Measurements from ENCODE around the gene FAM24B. TPM values are rescaled to one million over a fixed set of nuclear protein-coding genes. Genes with fewer than 3 reads are reported as not detected.
"Not testable (repeated sequence)": the region's sequence is repeated elsewhere in the genome, so short reads cannot be mapped to it uniquely, and the experiment has no call there.

The FAM24B gene
- polyA plus RNA-seq, 1 experiment, result 4.6 TPM

GRCh38 chr10:122864194-122864592 lies 15.2 kb downstream of the FAM24B start:
- ChIA-PET CTCF (interaction anchor here (0.8 kb wide), 1 partner anchor 115 kb away, joined by 3 read pairs; no protein-coding TSS in a partner anchor), POLR2A (no interaction called here)
- no peaks in the 10 kb centered on the region for H3K27me3 ChIP-seq (ENCODE audit: control insufficient read depth, insufficient read depth, low read length)
- H3K27ac ChIP-seq (ENCODE audit: low read depth, low read length), result no peak overlapping the region
- no peak for DNase-seq (ENCODE audit: low read depth, low spot score)
- TF ChIP-seq CTCF (IDR thresholded peaks at IDR 0.05; ENCODE audit: low read depth, low read length), result no peak
- H3K4me3 ChIP-seq (ENCODE audit: low read depth, low read length), result no peak overlapping the region
- H3K9me3 ChIP-seq (ENCODE audit: control insufficient read depth, insufficient read depth, low read length), result 0 out of 2 replicates have a peak, but pooled peaks cover 2% of the 10 kb centered on the region

GRCh38 chr10:122863216-122864193 lies 15.9 kb downstream of the FAM24B start:
- Histone ChIP-seq H3K27ac (ENCODE audit: low read depth, low read length) (no peak overlapping the region), H3K27me3 (ENCODE audit: control insufficient read depth, insufficient read depth, low read length) (no peaks in the 10 kb centered on the region), H3K4me3 (ENCODE audit: low read depth, low read length) (no peak overlapping the region), H3K9me3 (ENCODE audit: control insufficient read depth, insufficient read depth, low read length) (0 out of 2 replicates have a peak, but pooled peaks cover 2% of the 10 kb centered on the region)
- TF ChIP-seq CTCF (IDR thresholded peaks at IDR 0.05; ENCODE audit: low read depth, low read length), result no peak
- no peak for DNase-seq (ENCODE audit: low read depth, low spot score)
- ChIA-PET CTCF (interaction anchor here (0.8 kb wide), 1 partner anchor 116 kb away, joined by 3 read pairs; no protein-coding TSS in a partner anchor), POLR2A (no interaction called here)

- H3K27me3 ChIP-seq (ENCODE audit: control insufficient read depth, insufficient read depth, low read length), result no peaks in the 10 kb centered on the region
- H3K27ac ChIP-seq (ENCODE audit: low read depth, low read length), result peak overlapping the region; percentile 77
- no peaks in the 10 kb centered on the region for H3K9me3 ChIP-seq (ENCODE audit: control insufficient read depth, insufficient read depth, low read length)
- POLR2A ChIA-PET, result no interaction called here
- no peak for TF ChIP-seq CTCF (IDR thresholded peaks at IDR 0.05; ENCODE audit: low read depth, low read length)
- DNase-seq (ENCODE audit: low read depth, low spot score), result no peak
- CTCF ChIA-PET, result no interaction called here
- no peak overlapping the region for H3K4me3 ChIP-seq (ENCODE audit: low read depth, low read length)
Observed at GRCh38 chr10:122861711-122862161, 17.6 kb downstream of the FAM24B start.

- no peak overlapping the region for H3K27ac ChIP-seq (ENCODE audit: low read depth, low read length)
- POLR2A ChIA-PET, result no interaction called here
- no peak overlapping the region for H3K4me3 ChIP-seq (ENCODE audit: low read depth, low read length)
- no peaks in the 10 kb centered on the region for H3K9me3 ChIP-seq (ENCODE audit: control insufficient read depth, insufficient read depth, low read length)
- CTCF ChIA-PET, result no interaction called here
- no peaks in the 10 kb centered on the region for H3K27me3 ChIP-seq (ENCODE audit: control insufficient read depth, insufficient read depth, low read length)
- no peak for TF ChIP-seq CTCF (IDR thresholded peaks at IDR 0.05; ENCODE audit: low read depth, low read length)
- no peak for DNase-seq (ENCODE audit: low read depth, low spot score)
Observed at GRCh38 chr10:122859527-122859926, 19.9 kb downstream of the FAM24B start.

- H3K4me3 ChIP-seq (ENCODE audit: low read depth, low read length); H3K27me3 ChIP-seq (ENCODE audit: control insufficient read depth, insufficient read depth, low read length); H3K9me3 ChIP-seq (ENCODE audit: control insufficient read depth, insufficient read depth, low read length); H3K27ac ChIP-seq (ENCODE audit: low read depth, low read length); DNase-seq (ENCODE audit: low read depth, low spot score); POLR2A ChIA-PET; CTCF ChIA-PET: not testable (repeated sequence)
Observed at GRCh38 chr10:122858042-122858441, 21.3 kb downstream of the FAM24B start.
